ENCODE data around the gene INHBA.
A peak's percentile ranks its signal among the peaks of the same experiment; 100 is the strongest.

The INHBA gene

GRCh38 chr7:41710838-41711237, 7.9 kb upstream of the INHBA start:
- DNase-seq: no peak

- DNase-seq: no peak
Measured at GRCh38 chr7:41709621-41710020, 6.7 kb upstream of the INHBA start.

GRCh38 chr7:41708581-41709358, 5.9 kb upstream of the INHBA start:
- no peak for DNase-seq

GRCh38 chr7:41706228-41706930, 3.5 kb upstream of the INHBA start:
- DNase-seq: no peak

GRCh38 chr7:41705109-41705901, 2.4 kb upstream of the INHBA start:
- peak; percentile 39 for DNase-seq

- no peak for DNase-seq
Measured at GRCh38 chr7:41701068-41701941, 1.6 kb downstream of the INHBA start.

- no peak for DNase-seq
Measured at GRCh38 chr7:41700044-41700471, 2.8 kb downstream of the INHBA start.

- no peak for DNase-seq
Measured at GRCh38 chr7:41699516-41699915, 3.4 kb downstream of the INHBA start.

- no peak for DNase-seq
Measured at GRCh38 chr7:41698726-41699125, 4.2 kb downstream of the INHBA start.

- DNase-seq: no peak
Measured at GRCh38 chr7:41698114-41698513, 4.8 kb downstream of the INHBA start.

GRCh38 chr7:41696323-41696916, 6.5 kb downstream of the INHBA start:
- peak; percentile 60 for DNase-seq

- no peak for DNase-seq
Measured at GRCh38 chr7:41695661-41696322, 7.1 kb downstream of the INHBA start.

- DNase-seq: no peak
Measured at GRCh38 chr7:41694495-41694894, 8.4 kb downstream of the INHBA start.

GRCh38 chr7:41693150-41693997, 9.5 kb downstream of the INHBA start:
- DNase-seq: no peak

- no peak for DNase-seq
Measured at GRCh38 chr7:41692251-41692650, 10.6 kb downstream of the INHBA start.

- DNase-seq: no peak
Measured at GRCh38 chr7:41691286-41692190, 11.4 kb downstream of the INHBA start.

GRCh38 chr7:41689815-41690214, 13.1 kb downstream of the INHBA start:
- DNase-seq: no peak

GRCh38 chr7:41688906-41689305, 14.0 kb downstream of the INHBA start:
- DNase-seq: no peak

- DNase-seq: no peak
Measured at GRCh38 chr7:41688012-41688625, 14.8 kb downstream of the INHBA start.

All from hematopoietic multipotent progenitor cell treated with erythropoietin and hydrocortisone succinate and interleukin-3 and kit ligand, for 8 days (in vitro differentiated cells).